ENCODE measurements around the gene RGS6.

RGS6 gene

GRCh38 chr14:72521968-72522741 is 589.9 kb downstream of the RGS6 start:
- no peak for DNase-seq (ENCODE audit: low read depth in 3 of 3, low spot score in 1 of 3)

DNA sequence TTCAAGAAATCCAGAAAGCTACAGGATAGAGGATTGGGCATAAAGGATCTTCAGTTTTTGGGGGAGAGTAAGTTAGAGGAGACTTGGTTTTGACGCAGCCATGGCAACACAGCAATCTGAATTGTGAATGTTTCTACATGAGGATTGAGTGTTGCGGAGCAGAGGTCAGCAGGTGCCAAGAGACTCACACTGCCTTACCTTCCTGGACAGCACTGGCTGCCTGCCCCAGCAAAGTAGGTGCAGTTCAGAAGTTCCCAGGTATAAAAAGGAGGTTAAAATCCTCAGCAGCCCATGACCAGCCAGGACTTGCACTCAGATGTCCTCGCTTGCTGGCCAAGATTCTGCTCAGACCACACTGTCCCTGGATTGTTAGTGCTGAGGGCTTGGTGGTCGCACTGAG is 590.6 kb downstream of the RGS6 start:
- no peak for DNase-seq (ENCODE audit: low read depth in 3 of 3, low spot score in 1 of 3)

- no peak for DNase-seq (ENCODE audit: low read depth in 3 of 3, low spot score in 1 of 3)
Measured at GRCh38 chr14:72523424-72524294, 591.4 kb downstream of the RGS6 start.

GRCh38 chr14:72524295-72524629 is 592.0 kb downstream of the RGS6 start:
- no peak for DNase-seq (ENCODE audit: low read depth in 3 of 3, low spot score in 1 of 3)

DNA sequence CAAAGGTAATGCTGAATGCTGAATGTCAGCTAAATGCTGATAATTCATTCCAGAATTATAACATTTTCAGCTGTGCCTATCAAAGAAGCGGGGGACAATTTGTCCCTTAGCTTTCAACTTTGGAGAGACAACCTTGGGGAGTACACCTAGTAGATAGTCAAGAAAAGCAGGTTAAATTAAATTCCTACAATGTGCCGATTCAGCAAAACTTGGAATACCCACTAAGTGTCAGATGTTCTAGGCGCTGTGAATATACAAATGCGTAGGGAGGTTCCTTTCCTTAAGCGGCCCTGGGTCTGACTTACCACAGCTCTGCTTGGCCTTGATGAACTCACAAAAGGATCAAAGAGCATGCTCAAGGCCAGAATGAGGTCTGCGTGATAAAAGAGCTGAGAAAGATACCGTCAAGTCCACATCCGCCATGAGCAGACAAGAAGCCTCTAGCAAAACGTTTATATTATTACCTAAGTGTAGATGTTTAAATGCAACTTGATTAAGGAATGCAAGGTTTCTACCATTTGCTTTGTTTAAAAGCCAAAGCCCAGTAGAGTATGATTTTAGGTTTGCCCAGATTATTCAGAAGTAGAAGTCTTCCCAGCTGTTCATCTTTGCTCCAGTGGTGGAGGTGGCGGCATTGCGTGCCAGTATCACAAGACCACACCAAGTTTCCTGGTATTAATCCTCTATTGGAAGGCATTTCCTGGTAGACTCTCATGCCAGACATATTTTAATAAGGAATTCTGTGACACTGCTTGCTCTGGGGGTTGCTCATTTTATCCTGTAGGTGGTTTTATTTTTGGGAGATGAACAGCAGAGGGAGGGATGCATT is 593.1 kb downstream of the RGS6 start:
- DNase-seq (ENCODE audit: low read depth in 3 of 3, low spot score in 1 of 3) = no peak

DNA sequence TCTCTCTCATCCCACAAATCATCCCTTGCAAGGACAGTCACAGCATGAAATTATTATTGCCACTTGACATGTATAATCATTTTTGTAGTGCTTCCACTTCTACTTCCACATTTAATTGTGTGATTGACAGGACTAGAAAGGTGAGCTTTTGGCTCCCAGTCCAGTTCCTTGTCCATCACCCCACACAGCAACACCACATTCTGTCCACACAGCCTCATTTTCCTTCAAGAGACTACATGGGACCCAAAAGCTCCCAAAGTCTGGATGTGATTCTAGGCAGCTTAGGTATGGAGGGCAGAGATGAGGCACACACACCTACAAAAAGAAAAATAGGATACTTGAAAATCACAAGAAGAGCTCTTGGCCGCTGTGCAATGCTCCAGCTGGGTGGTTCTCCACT is 595.4 kb downstream of the RGS6 start:
- no peak for DNase-seq (ENCODE audit: low read depth in 3 of 3, low spot score in 1 of 3)

DNA sequence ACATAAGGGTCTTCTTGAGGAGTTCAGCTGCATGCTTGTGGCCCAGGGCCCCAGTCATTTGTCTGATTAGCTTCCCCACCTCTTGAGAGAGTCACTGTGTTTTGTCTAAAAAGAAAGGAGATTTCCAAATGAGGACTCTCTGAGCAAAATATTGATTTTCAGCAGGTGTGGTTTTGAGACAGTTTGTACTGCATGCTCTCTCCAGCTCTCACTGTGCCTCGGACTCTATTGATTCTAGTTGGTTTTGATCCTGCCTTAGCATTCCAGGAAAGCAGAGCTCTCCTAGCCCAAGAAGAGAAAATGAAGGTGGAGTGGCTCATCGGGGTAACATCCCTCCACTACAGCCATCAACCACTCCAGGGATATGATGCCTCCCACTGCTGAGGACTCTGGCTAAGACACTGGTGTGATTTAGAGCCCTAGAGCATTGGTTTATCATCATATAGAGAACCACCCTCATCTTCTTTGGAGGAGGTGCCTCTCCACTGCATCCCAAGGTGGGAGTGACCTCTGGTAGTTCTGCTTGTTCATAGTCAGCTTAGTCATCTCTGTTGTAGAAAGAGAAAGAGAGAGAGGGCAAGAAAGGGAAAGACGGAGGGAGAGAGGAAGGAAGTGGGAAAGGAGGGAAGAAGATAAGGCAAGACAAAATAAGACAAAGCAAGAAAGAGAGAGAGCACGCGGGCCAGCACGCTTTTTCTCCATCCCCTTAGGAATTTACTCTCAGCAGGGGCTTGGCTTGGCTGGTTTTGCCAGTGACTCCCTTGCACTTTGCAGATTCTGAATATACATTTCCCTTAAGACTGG is 596.0 kb downstream of the RGS6 start:
- no peak for DNase-seq (ENCODE audit: low read depth in 3 of 3, low spot score in 1 of 3)

DNA sequence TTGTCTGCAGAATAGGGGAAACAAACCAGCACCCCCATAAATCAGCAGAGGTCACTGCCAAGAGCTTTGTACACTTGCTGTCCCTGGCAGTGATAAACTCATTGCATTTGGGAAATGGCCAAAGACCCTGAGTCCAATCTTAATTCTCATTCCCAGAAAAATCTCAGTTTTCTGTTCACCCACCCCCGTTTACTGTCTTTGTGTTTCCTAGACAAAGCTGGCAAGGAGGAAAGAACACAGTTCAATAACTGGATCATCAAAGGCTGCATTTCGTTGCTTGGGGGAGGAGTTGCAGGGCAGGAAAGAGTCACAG is 596.6 kb downstream of the RGS6 start:
- no peak for DNase-seq (ENCODE audit: low read depth in 3 of 3, low spot score in 1 of 3)

DNA sequence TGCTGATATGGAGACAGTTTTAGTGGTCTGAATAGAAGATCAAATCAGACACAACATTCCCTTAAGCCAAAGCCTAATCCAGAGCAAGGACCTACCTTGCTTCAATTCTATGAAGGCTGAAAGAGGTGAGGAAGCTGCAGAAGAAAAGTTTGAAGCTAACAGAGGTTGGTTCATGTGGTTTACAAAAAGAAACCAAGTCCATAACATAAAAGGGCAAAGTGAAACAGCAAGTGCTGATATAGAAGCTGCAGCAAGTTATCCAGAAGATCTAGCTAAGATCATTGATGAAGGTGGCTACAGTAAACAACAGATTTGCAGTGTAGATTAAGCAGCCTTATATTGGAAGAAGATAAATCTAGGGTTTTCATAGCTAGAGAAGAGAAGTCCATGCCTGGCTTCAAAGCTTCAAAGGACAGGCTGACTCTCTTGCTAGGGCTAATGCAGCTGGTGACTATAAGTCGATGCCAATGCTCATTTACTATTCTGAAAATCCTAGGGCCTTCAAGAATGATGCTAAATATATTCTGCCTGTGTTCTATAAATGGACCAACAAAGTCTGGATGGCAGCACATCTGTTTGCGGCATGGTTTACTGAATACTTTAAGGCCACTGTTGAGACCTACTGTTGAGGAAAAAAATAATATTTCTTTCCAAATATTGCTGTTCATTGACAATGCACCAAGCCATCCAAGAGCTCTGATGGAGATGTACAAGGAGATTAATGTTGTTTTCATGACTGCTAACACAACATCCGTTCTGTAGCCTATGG is 600.6 kb downstream of the RGS6 start:
- DNase-seq (ENCODE audit: low read depth in 3 of 3, low spot score in 1 of 3) = no peak

GRCh38 chr14:72535485-72535884 is 603.3 kb downstream of the RGS6 start:
- no peak for DNase-seq (ENCODE audit: low read depth in 3 of 3, low spot score in 1 of 3)

- no peak for DNase-seq (ENCODE audit: low read depth in 3 of 3, low spot score in 1 of 3)
Measured at GRCh38 chr14:72538387-72538786, 606.2 kb downstream of the RGS6 start.

DNA sequence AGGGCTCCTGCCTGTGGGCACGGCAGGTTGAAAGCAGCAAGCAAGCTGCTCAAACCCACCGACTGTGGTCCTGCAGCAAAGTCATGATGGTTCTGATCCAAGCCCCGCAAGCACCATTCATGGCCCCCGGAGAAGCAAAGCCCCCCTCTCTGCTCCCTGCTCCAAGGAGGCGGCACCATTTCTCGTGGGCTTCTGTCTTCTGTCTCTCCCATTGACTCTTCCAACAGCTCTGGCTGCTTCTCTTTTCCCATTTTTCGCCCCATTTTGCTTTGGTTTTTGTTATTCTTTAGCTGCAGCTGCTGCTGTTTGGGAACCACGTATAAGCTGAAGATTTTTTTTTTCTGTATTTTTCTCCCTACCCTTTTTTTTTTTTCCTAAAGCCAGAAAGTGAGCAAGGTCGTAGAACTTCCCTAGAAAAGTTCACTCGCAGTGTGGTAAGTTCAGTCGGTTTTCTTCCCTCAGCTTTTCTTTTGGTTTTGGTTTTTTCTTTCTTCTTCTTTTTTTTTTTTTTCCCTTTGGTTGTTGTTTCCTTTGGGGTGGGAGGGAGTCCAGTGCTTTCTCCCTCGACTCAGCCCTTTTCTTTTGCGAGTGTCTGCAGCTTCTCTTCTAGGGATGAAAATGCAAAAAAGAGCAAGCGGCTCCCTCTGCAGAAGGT is 607.6 kb downstream of the RGS6 start:
- no peak for DNase-seq (ENCODE audit: low read depth in 3 of 3, low spot score in 1 of 3)

DNA sequence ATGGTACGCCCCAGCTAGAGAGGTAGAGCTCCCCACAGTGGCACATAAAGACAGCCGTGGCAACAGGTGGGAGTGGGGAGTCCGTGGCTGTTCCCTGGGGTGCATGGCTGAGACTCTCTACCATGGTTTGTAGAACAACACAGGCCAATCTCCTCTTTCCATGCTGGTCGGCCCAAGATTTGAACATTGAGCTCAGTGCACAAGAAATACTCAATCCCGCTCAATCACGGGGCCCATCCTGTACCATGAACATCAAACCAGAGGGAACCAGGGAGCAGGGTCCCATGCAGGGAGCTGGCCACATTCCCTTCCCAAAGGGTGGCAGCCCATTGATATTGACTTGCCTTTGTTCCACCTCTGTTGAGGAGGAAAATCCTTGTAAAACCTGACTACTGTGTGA is 608.6 kb downstream of the RGS6 start:
- no peak for DNase-seq (ENCODE audit: low read depth in 3 of 3, low spot score in 1 of 3)

DNA sequence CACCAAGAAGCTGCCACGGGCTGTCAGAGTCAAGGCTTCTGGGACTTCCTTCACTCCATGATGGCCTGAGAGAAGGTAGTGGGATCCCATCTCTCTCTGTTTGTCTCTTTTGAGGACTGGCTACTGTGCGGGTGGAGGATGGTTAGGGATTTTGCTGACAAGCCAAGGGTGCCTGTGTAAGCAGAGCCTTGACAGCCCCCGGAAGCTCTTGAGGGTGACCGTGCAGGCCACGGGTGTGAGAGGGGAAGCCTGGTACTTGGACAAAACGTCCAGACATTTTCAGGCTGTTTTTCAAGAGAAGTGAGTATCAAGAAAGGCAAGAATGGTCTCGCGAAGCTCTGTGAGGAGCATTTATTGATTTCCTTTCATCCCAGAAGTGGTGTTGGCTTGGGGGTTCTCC is 609.3 kb downstream of the RGS6 start:
- no peak for DNase-seq (ENCODE audit: low read depth in 3 of 3, low spot score in 1 of 3)

DNA sequence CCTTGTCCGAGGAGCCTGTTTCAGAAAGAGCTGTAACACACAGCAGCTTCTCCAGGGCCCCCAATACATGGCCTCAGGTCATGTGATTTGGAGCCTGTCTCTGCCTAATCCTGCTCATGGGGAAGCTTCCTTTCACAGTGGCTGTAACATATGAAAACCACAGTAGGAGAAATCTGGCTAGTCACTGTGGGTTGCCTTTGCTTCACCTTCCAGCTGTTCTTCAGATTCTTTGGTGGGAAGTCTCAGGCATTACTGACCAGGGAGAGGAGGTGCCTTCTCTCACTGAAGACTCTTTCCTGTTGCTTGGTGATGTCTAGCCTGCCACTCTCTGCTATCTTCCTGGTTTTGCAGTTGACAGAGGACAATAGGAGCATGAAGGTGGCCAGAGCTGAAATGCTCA is 611.1 kb downstream of the RGS6 start:
- DNase-seq (ENCODE audit: low read depth in 3 of 3, low spot score in 1 of 3) = no peak

- DNase-seq (ENCODE audit: low read depth in 3 of 3, low spot score in 1 of 3) = no peak
Measured at GRCh38 chr14:72544615-72545387, 612.6 kb downstream of the RGS6 start.

DNA sequence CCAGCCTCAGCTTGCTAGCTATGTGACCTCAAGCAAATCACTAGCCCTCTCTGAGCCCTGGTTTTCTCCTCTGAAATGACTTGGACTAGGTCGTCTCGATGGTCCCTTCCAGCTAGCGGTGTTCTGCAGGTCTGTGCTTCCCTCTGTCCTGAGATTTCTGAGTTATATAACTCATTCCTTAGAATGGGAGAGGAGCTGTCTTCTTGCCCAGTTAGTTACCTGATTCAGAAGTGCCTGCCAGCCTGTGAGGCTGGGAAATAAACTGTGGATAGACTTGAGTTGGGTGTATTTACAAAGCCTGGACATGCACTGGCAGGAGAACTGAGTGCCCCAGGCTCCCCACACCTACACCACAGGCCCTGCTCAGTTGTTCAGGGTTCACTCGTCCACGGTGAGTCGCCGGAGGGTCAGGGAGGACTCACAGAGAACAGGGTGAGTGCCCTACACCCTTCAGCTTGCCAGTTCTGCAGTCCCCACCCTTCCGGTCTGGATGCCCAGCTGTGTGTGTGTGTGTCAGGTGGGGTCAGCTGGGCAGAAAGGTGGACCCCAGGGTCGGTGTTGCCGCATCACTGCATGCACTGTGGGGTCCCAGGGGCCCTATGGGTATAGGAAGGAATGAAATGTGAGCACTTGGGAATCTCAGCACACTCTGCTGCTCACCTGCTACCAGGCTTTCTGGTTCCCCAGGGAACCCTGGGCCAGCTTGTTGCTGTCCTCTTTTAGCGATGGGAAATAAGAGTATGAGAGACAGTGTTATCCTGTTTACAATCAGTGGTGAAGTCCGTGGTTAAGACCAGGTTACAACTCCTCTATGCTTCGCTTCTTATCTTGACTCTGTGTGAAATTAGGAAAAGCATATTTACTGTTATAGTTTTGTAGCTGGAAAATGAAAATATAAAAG is 613.4 kb downstream of the RGS6 start:
- DNase-seq (ENCODE audit: low read depth in 3 of 3, low spot score in 1 of 3) = no peak
